Esophagus squamous epithelium (tissue), 4 donors: ENCODE measurements around the gene OR1B1.

Experiments
- CTCF ChIP-seq, 6 experiments: fragments of 450-650 bp in 4 of 6; fragments of 200-600 bp in 2 of 6; sonication (generic) in 2 of 6; IDR thresholded peaks; one replicate each; pipeline ENCODE4 v1.5.1; 2016 to 2019; ENCODE audit warnings: antibody characterized with exemption in 6 of 6, mild to moderate bottlenecking in 4 of 6, moderate library complexity in 4 of 6
- POLR2A ChIP-seq, 4 donors: fragments of 450-650 bp; IDR thresholded peaks; one replicate each; pipeline ENCODE4 v1.6.1; 2017; ENCODE audit warnings: antibody characterized with exemption in 4 of 4, mild to moderate bottlenecking in 4 of 4, moderate library complexity in 3 of 4

DNA sequence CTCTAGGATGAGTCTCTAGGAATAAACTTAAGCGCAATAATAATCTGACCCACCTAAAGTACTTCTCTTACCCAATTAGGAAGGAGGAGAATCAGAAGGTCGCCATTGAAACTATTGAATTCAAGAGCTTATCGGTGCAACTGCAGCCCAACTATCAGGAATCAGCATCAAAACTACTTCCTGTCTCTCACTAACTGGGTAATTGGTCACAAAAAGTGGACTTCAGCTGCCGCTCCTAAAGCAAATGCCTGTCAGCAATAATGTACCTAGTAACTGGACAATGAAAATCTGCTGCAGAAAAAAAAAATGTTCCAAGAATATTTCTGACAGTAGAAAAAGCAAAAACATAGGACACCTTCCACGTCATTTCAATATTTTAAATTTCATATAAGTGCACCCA is 77.6 kb downstream of the OR1B1 start:
- TF ChIP-seq CTCF (IDR thresholded peaks at IDR 0.05) = no peak
- no peak for TF ChIP-seq POLR2A (IDR thresholded peaks at IDR 0.05)
